ENCODE measurements around the gene TEC.

Gene TEC

DNA sequence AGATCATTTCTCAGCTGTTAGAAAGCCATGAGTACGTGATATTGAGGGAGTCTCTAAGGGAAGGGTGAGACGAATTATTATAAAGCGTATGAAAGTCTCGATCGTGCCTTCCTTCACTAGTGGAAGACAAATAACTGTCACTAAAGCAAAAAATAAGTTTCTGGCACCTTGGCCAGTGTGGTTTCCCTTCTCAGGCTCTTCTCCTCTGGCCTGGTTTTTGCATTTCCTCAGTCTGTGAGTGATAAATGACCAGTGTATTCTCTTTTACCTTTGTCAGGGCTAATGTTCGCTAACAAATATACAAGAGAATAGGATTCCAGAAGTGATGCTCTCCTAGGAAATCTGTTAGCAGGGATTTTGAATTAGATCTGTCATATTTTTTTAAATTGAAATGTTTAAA, 155.2 kb downstream of the TEC start:
- DNase-seq: no peak

DNA sequence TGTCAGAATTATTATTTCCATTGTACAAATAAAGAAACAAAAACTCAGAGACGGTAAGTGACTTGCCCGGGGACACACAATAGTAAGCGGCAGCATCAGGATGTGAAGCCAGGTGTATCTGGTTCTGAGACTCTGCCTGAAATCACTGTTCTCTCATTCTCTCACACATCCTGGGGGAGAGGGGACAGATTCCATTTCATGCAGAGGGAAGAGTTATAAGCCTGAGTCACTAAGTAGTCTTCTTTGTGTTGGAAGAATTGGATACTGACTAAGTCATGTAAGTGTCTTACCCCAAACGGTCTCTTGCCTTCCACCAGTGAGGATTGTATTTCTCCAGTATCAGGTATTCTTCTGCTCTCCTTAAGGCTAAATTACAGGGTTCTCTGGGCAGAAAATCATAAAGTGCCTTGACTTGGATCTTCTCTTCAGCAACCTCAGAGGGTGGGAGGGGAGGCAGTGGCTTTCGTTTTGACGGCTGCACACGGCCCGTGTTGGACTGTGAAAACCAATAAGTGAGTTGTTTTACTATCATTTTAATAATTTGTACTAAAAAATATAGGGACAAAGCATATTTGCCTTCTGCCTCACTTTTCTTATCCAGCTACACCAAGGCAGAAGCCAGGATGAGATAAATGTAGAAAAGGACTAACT, 157.5 kb downstream of the TEC start:
- no peak for DNase-seq

DNA sequence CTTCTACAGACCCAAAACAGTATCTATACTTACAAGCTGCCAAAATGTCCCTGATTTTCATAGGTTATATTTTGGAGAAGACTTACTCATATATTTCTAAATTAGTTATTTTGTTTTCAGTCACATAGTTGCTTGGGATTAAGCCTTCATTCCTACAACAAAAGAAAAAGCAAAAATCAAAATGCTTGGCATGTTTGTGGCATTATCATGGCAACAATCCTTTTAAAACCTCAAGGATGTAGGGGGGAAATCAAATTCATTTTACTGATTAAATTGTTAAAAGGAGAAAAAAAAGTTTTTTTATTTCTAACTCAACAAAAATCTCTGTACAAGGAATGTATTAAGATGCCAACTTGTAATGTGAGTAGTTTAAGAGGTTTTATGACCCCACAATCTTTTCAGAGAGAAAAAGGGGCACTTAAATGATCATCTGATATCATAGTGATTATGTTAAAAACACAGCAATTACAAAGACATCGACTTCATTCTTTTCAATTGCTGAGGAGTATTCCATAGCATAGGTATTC, 159.1 kb downstream of the TEC start:
- DNase-seq: no peak

DNA sequence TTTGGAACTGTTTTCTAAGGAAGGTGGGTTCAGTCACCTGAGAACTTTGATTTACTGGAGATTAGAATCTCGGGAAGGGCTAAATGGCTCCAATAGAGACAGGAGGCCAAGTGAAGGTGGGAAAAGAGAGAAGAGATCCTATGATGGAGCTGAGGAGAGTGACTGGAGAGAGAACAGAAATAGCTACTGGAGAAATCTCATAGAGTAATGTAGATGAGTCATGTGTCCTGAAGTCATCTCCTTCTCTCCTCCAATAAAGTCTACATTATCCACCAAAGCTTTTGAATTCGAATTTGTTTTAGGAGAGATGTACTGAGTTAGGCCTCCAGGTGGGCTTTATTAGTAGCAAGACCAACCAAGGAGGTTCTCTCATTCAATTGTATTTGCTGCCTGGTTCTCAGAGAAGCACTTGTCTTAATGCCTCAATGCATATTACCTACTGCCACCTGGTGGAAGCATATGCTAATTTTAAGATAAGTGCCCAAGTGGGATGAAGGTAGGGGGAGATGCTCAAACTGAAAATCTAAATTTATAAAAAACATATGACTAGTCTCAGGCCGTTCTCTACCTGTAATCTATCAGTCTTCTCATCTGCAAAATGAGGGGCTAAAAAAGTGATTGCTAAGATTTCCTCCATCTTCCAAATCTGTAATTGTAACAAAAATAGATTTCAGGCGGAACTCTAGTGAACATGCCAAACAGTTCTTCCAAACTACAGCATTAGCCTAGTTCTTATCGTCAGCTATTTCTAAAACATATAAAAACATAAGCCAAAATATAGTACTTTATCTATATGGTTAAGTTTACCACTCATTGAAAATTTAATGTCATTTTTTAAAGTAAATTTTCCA, 160.0 kb downstream of the TEC start:
- no peak for DNase-seq

DNA sequence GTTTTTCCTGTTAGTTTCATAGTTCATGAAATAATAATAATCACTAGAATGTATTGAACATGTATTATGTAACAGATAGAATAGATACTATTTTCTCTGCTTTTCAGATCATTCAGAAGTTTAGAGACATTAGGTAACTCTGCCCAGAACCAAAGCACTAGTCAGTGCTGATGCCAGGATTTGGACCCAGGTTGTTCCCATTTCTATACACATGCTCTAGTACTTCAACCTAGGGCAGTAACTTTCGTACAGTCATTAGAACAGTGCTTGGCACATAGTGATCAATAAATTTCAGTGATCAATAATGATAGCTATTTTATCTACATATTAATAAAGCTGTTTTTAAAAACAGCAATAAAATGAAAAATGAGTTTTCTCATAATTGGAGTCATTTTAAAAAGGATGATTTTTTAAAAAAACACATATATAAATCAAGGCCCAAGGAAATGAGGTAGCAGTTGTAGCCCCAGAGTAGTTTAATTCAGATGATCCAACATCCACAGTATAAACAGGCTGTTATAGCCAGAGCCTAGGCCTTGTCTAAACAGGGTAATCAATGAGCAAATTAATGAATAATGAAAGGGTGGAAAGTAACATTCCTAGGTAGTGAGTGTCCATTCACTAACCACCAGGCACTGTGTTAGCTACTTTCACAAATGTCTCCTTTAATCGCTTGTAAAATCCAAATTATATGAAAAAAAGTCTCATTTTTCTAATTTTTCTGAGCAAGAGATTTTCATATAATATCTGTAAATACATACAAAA, 161.1 kb downstream of the TEC start:
- no peak for DNase-seq

- DNase-seq: no peak
These were observed 164.4 kb downstream of the TEC start for GRCh38 chr4:48105230-48105629.

- DNase-seq: no peak
These were observed 166.0 kb downstream of the TEC start for GRCh38 chr4:48103483-48104139.

DNA sequence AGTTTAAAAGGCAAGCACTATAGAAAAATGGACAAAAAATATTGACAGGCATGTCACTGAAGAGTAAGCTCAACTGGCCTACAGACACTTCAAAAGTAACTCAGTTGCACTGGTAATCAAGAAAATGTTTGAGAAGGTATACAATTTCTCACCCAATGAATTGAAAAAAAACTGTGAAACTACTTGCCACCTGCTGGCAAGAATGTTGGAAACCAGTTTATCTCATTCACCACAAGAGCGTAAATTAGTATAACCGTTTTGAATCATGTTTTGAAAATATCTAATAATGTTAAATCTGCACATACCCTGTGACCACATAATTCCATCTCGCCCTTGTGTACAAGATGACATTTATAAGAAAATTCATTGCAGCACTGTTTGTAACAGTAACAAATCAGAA, 167.3 kb downstream of the TEC start:
- no peak for DNase-seq

DNA sequence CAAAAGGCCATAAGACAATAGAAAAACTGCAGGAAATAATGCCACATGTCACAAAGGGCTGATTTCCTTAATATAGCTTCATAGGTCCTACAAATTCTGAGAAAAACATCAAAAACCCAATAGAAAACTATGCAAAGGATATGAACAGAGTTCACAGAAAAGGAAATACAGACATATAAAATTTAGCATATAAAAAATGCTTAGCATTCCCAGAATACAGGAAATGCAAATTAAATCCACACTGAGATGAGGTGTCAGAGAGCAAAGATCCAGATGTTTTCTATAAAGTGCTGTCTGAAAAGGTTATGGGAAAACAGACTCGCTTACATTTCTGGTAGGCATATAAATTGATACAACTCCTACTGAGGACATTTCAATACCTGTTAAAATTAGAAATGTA, 169.4 kb downstream of the TEC start:
- no peak for DNase-seq

- DNase-seq: no peak
These were observed 174.2 kb downstream of the TEC start for GRCh38 chr4:48095441-48095840.

- DNase-seq: no peak
These were observed 175.6 kb downstream of the TEC start for GRCh38 chr4:48093991-48094416.

- no peak for DNase-seq
These were observed 179.0 kb downstream of the TEC start for GRCh38 chr4:48090621-48091020.

GRCh38 chr4:48085821-48086589, 183.6 kb downstream of the TEC start:
- no peak for DNase-seq
